GM18508 (cell line): ENCODE results near the gene DNM1L.
"Not testable (repeated sequence)": the region's sequence is repeated elsewhere in the genome, so short reads cannot be mapped to it uniquely, and the experiment has no call there.

Experiments
- ATAC-seq: cut with Tn5 transposase; IDR thresholded peaks from one replicate; pipeline ENCODE4 v1.9.1; 2021; ENCODE audit warnings: moderate number of reproducible peaks; ENCODE audit not compliant: insufficient read depth, unreplicated experiment

DNM1L gene

GRCh38 chr12:32693036-32693435 is 13.9 kb downstream of the DNM1L start:
- no peak for ATAC-seq

DNA sequence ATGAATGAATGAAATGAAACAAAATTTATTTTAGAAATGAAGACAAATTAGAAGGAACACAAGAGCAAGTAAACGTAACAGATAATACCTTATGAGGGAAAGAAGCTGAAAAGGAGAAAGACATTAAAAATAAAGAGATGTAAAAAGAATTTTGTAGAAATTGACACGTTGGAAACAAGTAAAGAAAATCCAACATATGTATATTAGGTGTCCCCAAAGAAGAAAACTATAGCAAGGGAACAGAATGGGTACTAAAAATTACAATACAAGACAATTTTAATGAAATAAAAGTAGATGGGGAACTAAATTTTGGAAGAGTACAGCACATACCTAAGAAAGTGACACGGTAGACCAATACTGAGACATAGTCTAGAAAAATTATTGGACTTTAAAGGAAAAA is 16.7 kb downstream of the DNM1L start:
- no peak for ATAC-seq

GRCh38 chr12:32697445-32697844 is 18.3 kb downstream of the DNM1L start:
- ATAC-seq = no peak

- no peak for ATAC-seq
Measured at GRCh38 chr12:32698285-32698684, 19.2 kb downstream of the DNM1L start.

- not testable (repeated sequence) for ATAC-seq
Measured at GRCh38 chr12:32699437-32699836, 20.3 kb downstream of the DNM1L start.

DNA sequence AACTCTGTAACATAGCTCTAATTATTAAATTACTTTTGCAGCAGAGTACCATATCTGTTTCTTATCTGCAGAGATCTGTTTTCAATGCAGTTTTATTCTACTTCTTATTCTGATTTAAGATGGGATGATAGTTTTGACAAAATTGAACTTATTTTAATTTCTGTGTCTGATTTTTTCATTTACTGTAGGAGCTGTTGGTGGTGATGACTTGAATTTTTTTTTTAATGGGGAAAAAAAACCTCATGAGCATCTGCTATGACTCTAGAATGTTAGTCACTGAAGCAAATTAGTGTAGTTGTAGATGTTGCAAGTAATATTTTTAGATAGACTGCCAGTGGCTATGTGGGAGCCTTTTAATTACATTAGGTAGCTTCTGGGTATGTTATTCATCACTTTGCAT is 23.4 kb downstream of the DNM1L start:
- no peak for ATAC-seq

GRCh38 chr12:32702946-32703345 is 23.8 kb downstream of the DNM1L start:
- ATAC-seq = no peak

DNA sequence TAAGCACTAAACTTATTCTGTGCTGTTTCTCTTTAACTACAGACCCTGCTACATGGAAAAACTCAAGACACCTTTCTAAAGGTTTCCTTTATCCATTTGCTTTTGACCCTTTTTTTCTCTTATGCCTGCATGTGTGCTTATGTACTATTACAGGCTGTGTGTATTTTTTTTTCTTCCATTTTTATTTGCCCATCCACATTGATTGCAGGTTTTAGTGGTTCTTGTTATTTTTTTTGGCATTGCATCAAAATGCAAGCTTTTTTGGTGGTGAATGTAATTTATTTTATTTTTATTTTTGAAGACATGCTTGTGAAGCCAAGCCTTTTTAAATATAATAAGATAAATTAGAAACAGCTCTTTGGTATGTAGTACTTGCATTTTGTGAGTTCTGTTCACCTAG is 26.7 kb downstream of the DNM1L start:
- no peak for ATAC-seq

GRCh38 chr12:32706335-32707024 is 27.4 kb downstream of the DNM1L start:
- ATAC-seq = no peak

DNA sequence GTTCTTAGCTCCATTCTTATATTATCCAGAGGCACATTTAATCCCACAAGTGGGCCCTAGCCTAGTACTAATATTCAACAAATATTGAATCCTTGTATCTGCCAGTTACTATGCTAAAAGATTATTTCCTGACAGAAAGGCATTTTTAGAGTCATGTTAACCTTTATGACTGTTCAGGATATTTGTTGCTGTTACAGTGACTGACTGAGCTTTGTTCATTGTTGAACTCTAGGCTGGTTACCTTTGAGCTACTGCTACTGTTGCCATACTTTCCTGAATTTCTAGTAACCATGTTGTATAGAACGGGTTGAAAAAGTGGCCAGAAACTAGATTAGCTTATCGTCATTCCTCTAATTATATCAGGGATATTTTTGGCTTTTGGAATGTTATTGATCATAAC is 29.8 kb downstream of the DNM1L start:
- ATAC-seq = no peak

DNA sequence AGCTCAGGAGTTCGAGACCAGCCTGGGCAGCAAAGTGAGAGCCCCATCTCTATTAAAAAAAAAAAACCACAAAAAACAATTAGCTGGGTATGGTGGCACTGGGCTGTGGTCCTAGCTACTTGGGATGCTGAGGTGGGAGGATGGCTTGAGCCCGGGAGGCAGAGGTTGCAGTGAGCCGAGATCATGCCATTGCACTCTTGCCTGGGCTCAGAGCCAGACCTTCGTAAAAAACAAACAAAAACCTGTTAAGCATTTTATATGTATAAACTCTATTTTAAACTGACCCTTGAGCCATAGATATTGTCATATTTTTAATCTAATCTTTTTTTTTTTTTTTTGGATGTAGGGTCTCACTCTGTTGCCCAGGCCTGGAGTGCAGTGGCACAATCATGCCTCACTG is 35.7 kb downstream of the DNM1L start:
- ATAC-seq = no peak

DNA sequence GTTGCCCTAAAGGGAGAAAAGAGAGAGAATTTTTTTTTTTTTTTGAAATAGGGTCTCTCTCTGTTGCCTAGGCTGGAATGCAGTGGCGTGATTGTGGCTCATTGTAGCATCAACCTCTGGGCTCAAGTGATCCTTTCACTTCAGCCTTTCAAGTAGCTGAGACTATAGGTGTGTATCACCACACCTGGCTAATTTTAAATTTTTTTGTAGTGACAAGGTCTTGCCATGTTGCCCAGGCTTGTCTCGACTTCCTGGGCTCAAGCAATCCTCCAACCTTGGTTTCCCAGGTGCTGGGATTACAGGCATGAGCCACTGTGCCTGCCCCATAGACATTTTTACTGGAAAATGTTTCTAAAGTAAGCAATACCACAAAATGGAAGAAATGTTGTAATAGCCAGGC is 39.8 kb downstream of the DNM1L start:
- no peak for ATAC-seq

DNA sequence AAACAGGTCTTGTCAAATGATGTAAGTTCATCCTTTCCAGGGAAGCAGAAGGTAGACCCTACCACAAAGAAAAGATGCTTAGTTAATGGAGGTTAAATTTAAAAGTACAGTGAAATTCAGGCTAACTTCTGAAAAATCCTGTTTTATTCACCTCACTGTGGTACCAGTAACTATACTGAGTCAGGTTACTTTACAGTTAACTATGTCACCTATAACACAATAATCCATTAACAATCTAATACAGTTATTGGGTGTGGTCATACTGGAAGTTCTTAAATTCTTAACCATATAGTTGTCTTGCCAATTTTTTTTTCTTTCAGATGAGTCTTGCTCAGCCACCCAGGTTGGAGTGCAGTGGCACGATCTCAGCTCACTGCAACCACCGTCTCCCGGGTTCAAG is 46.2 kb downstream of the DNM1L start:
- ATAC-seq = not testable (repeated sequence)

DNA sequence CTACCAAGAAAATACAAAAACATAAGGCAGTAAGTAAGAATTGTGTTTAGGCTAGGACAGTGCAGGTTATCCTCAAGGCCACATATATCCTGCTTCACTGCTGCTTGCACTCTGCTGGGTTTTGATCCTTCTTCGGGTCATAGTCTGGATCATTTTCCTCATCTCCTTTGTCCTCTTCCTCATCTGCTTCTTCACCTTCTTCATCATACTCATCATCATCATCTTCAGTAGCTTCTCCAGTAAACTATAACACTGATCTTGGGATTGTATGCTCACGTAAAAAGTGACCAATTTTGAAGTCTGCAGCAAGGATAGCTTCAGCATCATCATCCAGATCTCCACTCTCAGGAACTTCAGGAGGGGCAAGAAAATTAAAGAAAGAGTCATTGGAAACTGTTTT is 47.2 kb downstream of the DNM1L start:
- ATAC-seq = no peak

DNA sequence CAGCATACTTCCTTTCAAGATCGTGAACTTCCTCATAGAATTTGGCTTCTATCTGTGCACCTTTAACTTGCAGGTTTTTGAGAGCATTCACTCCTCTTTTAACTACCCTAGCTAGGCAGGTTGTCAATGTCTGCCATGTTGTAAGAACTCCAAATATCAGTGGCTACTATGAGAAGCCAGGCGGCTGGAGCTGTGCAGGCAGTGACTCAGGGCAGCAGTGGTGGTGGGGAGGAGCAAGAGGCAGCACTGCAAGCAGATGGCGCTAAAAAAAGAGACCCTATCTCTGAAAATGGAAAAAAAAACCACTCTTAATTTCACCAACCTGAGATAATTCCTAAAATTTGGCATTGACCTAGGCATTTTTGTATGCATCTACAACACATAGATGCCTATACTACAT is 48.1 kb downstream of the DNM1L start:
- no peak for ATAC-seq

DNA sequence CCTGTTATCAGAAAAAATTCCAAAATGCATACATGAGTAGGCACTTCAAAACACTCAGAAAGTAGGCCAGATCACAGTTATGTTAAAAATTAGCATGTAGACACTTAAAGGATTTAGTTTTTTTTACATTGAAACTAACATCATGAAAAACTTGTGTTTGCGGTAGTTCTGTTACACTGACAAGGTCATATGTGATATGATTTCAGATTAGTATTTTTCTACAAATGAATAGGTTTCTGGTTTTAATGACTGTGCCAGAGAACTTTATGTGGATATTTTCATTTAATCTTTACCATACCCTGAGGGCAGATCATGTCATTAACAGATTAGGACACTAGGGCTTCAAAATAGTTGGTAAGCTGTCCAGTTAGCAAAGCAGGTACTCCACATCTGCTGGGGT is 55.9 kb downstream of the DNM1L start:
- no peak for ATAC-seq

DNA sequence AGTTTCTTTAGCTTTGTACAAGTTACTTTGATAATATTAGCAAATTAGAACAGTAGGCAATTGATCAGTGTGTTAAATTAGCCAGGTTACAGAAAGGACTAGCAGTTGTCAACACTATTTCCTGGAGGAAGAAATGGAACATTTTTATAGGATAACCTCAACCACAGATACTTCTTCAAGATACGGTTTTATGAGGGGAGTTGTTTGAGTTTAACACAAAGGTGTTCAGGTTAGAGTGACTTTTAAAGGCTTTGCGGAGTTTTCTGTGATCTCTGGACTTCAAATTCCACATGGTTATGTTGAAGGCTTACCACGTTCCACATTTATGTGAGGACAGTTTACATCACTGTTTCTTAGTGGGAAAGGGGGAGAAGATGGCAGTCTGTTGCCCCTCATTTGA is 57.3 kb downstream of the DNM1L start:
- ATAC-seq = no peak

- no peak for ATAC-seq
Measured at GRCh38 chr12:32737715-32738114, 58.6 kb downstream of the DNM1L start.

- ATAC-seq = no peak
Measured at GRCh38 chr12:32739279-32739678, 60.2 kb downstream of the DNM1L start.

GRCh38 chr12:32742133-32742532 is 63.0 kb downstream of the DNM1L start:
- no peak for ATAC-seq

GRCh38 chr12:32743264-32743663 is 64.2 kb downstream of the DNM1L start:
- ATAC-seq = no peak

- no peak for ATAC-seq
Measured at GRCh38 chr12:32753605-32754004, 74.5 kb downstream of the DNM1L start.

DNA sequence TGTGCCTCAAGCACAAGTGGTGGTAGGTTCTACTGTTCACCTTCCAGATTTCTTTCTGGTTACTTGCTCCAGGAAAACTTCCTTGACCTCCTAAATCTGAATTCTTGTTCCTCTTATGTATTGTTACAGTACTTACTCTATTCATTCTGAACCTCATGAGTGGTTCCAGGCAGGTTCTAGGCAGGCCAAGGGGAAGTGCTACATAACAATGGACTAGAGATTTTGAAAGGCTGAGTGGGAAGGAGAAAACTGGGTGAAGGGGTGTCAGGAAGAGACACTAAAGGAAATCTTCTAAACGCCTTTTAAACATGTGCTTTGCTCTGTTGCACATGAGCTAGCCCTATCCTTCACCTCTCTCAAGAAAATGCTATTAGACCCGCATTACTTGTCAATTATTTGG is 75.0 kb downstream of the DNM1L start:
- no peak for ATAC-seq
